Subcutaneous abdominal adipose tissue (tissue), 5 donors: ENCODE data around the gene TTC23.

Experiments used
- H3K27ac ChIP-seq: one replicate; pipeline ENCODE4 v1.7.0; 2013; ENCODE audit warnings: low read depth, mild to moderate bottlenecking, inconsistent platforms, low read length, moderate library complexity
- H3K27me3 ChIP-seq, 5 donors: one replicate each; pipeline ENCODE4 v1.7.0; 2013; ENCODE audit warnings: low read length in 5 of 5, inconsistent platforms in 1 of 5; ENCODE audit not compliant: control insufficient read depth in 5 of 5, insufficient read depth in 4 of 5
- H3K36me3 ChIP-seq, 5 donors: one replicate each; pipeline ENCODE4 v1.7.0; 2013; ENCODE audit warnings: low read length in 5 of 5; ENCODE audit not compliant: control insufficient read depth in 5 of 5, insufficient read depth in 5 of 5
- H3K4me1 ChIP-seq, 5 donors: one replicate each; pipeline ENCODE4 v1.7.0; 2013; ENCODE audit warnings: low read length in 5 of 5, mild to moderate bottlenecking in 3 of 5, moderate library complexity in 1 of 5; ENCODE audit not compliant: control insufficient read depth in 5 of 5, insufficient read depth in 5 of 5
- H3K4me3 ChIP-seq, 5 donors: one replicate each; pipeline ENCODE4 v1.7.0; 2013; ENCODE audit warnings: low read length in 5 of 5, low read depth in 1 of 5
- H3K9ac ChIP-seq, 5 donors: one replicate each; pipeline ENCODE4 v1.7.0; 2013; ENCODE audit warnings: low read length in 5 of 5, mild to moderate bottlenecking in 4 of 5, moderate library complexity in 3 of 5
- H3K9me3 ChIP-seq, 5 donors: one replicate each; pipeline ENCODE4 v1.7.0; 2013; ENCODE audit warnings: low read length in 5 of 5; ENCODE audit not compliant: control insufficient read depth in 5 of 5
- donor health status: healthy.
- donor health status: healthy.
- donor health status: healthy.
- donor health status: healthy.
- donor health status: healthy.

The TTC23 gene

DNA sequence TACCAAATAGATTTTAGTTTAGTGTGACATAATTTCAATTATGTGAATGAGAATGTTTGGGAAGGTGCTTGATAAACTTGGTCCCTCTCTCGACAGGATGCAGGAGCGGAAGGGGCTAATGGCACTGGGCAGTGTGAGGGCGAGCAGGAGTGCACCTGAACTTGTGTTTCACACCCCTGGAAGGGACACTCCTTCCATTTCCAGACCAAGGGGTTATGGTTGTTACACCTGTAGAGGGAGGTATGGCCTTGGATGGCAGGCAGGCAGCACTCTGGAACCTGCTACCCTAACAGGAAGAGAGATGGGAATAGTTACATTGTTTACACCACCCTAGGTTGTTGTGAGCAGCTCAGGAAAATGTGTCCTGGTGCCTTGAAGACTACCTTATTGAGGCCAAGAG is 122.5 kb downstream of the TTC23 start:
- Histone ChIP-seq H3K4me1 (peaks cover 0 to 43% (median 30%) of the 10 kb centered on the region in 5 donors), H3K27ac (no peak overlapping the region), H3K9me3 (no peaks in the 10 kb centered on the region), H3K9ac (no peak overlapping the region), H3K27me3 (no peaks in the 10 kb centered on the region), H3K36me3 (peaks cover 9 to 35% (median 27%) of the 10 kb centered on the region in 5 donors), H3K4me3 (no peak overlapping the region)

- H3K36me3 ChIP-seq = peaks cover 9 to 28% (median 20%) of the 10 kb centered on the region in 5 donors
- peaks cover 0 to 43% (median 30%) of the 10 kb centered on the region in 5 donors for H3K4me1 ChIP-seq
- H3K27ac ChIP-seq = no peak overlapping the region
Measured at GRCh38 chr15:99126131-99126588, 123.2 kb downstream of the TTC23 start.

GRCh38 chr15:99125061-99125891 is 124.1 kb downstream of the TTC23 start:
- no peak overlapping the region for H3K9ac ChIP-seq
- H3K4me1 ChIP-seq = peaks cover 0 to 35% (median 30%) of the 10 kb centered on the region in 5 donors
- H3K4me3 ChIP-seq = no peak overlapping the region
- H3K27ac ChIP-seq = no peak overlapping the region
- no peaks in the 10 kb centered on the region for H3K27me3 ChIP-seq
- H3K36me3 ChIP-seq = peaks cover 8 to 21% (median 17%) of the 10 kb centered on the region in 5 donors
- H3K9me3 ChIP-seq = no peaks in the 10 kb centered on the region

More at GRCh38 chr15:99126131-99126588, 123.2 kb downstream of the TTC23 start:
- no peak overlapping the region for H3K4me3 ChIP-seq
- no peaks in the 10 kb centered on the region for H3K9me3 ChIP-seq
- H3K27me3 ChIP-seq = no peaks in the 10 kb centered on the region
- H3K9ac ChIP-seq = no peak overlapping the region

GRCh38 chr15:99124641-99125040 is 124.7 kb downstream of the TTC23 start:
- Histone ChIP-seq H3K9ac (peak overlapping the region in 2 of 5 donors; percentile 72 to 76), H3K4me3 (no peak overlapping the region), H3K36me3 (peaks cover 5 to 21% (median 13%) of the 10 kb centered on the region in 5 donors), H3K27me3 (no peaks in the 10 kb centered on the region), H3K4me1 (peaks cover 0 to 30% (median 29%) of the 10 kb centered on the region in 5 donors), H3K9me3 (no peaks in the 10 kb centered on the region), H3K27ac (peak overlapping the region; percentile 96)

GRCh38 chr15:99123713-99124451 is 125.5 kb downstream of the TTC23 start:
- H3K9me3 ChIP-seq = no peaks in the 10 kb centered on the region
- peaks cover 5 to 22% (median 9%) of the 10 kb centered on the region in 5 donors for H3K36me3 ChIP-seq
- H3K4me1 ChIP-seq = peaks cover 0 to 30% (median 27%) of the 10 kb centered on the region in 5 donors
- peak overlapping the region; percentile 96 for H3K27ac ChIP-seq
- peak overlapping the region in 4 of 5 donors; percentile 23 to 76 (median 67) for H3K9ac ChIP-seq
- peak overlapping the region; percentile 29 to 58 (median 48) for H3K4me3 ChIP-seq
- H3K27me3 ChIP-seq = no peaks in the 10 kb centered on the region

DNA sequence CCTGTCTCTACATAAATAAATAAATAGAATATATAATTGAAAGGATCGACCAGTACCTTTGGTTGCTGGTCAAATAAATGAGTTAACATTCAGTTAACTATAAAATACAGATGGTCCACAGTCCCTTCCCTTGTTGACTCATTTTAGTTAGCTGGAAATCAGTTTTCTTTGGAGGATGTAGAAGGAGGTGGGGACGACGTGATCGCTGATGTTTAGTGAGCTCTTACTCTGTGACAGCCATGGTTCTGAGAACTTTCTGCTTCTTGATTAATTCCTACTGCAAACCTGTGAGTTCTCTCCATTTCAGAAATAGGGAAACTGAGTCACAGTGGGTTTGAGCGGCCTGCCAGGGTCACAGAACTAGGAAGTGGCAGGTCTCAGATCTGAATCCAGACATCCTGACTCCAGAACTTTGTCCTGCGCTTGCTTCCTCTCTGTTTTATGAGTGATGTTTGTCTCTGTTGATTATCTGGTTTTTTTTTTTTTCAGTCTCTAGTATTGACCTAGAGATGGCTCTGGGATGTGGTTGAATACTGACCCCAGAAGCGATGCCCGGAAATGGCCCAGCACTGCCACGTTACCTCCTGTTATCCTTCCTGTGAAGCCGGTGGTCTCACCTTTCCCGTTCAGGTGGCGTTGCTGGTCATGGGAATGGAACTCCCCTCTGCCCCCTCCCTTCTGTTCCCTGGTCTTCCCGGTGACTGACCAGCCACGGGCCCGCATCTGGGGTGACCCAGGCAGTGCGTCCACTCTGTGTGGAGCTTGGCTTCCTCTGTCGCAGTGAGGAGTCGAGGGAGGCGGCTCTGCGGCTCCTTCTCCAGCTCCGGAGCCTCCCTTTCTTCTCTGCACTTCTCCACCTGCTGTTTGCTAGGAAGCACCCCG is 126.3 kb downstream of the TTC23 start:
- H3K9me3 ChIP-seq = no peaks in the 10 kb centered on the region
- H3K9ac ChIP-seq = peak overlapping the region in 3 of 5 donors; percentile 50 to 76 (median 72)
- peak overlapping the region; percentile 96 for H3K27ac ChIP-seq
- H3K36me3 ChIP-seq = peaks cover 5 to 28% (median 12%) of the 10 kb centered on the region in 5 donors
- peak overlapping the region in 4 of 5 donors; percentile 29 to 58 (median 40) for H3K4me3 ChIP-seq
- no peaks in the 10 kb centered on the region for H3K27me3 ChIP-seq
- H3K4me1 ChIP-seq = peaks cover 0 to 30% (median 27%) of the 10 kb centered on the region in 5 donors

- peaks cover 3 to 35% (median 12%) of the 10 kb centered on the region in 5 donors for H3K36me3 ChIP-seq
- no peak overlapping the region for H3K4me3 ChIP-seq
- peaks cover 0 to 30% (median 27%) of the 10 kb centered on the region in 5 donors for H3K4me1 ChIP-seq
- no peaks in the 10 kb centered on the region for H3K9me3 ChIP-seq
- no peak overlapping the region for H3K9ac ChIP-seq
- H3K27me3 ChIP-seq = no peaks in the 10 kb centered on the region
- H3K27ac ChIP-seq = no peak overlapping the region
Measured at GRCh38 chr15:99121691-99122410, 127.5 kb downstream of the TTC23 start.

- no peak overlapping the region for H3K4me3 ChIP-seq
- no peak overlapping the region for H3K9ac ChIP-seq
- no peaks in the 10 kb centered on the region for H3K9me3 ChIP-seq
- H3K4me1 ChIP-seq = peaks cover 0 to 30% (median 27%) of the 10 kb centered on the region in 5 donors
- no peak overlapping the region for H3K27ac ChIP-seq
- no peaks in the 10 kb centered on the region for H3K27me3 ChIP-seq
- peaks cover 3 to 37% (median 9%) of the 10 kb centered on the region in 5 donors for H3K36me3 ChIP-seq
Measured at GRCh38 chr15:99121207-99121606, 128.2 kb downstream of the TTC23 start.
